ENCODE data around the gene FRMD3. TPM values are rescaled to one million over a fixed set of nuclear protein-coding genes. Genes with fewer than 3 reads are reported as not detected.

The FRMD3 gene
- total RNA-seq, 1 experiment from 2014 or later, result 0.55 TPM

- WGBS (ENCODE audit: extremely low coverage, insufficient read length, low lambda C conversion rate), result no CpG with 5 or more reads among the region's 4 CpGs
- H2BK15ac ChIP-seq (ENCODE audit: low read depth, low read length), result no peak overlapping the region
- no peaks in the 10 kb centered on the region; a peak in 1 of 5 replicates for H3K9me3 Mint-ChIP-seq
- H3K27me3 Mint-ChIP-seq (ENCODE audit: low read depth), result peaks cover 2% of the 10 kb centered on the region; the same call in 1 of the 2 replicates
- no peak overlapping the region for H3K4me3 Mint-ChIP-seq
- H2BK12ac ChIP-seq (ENCODE audit: insufficient read length, low read depth, low read length), result no peak overlapping the region
- no peaks in the 10 kb centered on the region for H3K79me1 ChIP-seq (ENCODE audit: insufficient read depth, low read depth, low read length, poor library complexity, severe bottlenecking)
- no peaks in the 10 kb centered on the region for H3K23me2 ChIP-seq (ENCODE audit: insufficient read length, low read depth, low read length, poor library complexity, severe bottlenecking)
- H2BK5ac ChIP-seq (ENCODE audit: insufficient read length, low read length), result no peak overlapping the region
- no peak for TF ChIP-seq CTCF (conservative IDR thresholded peaks at IDR 0.05)
- H3K79me2 ChIP-seq (ENCODE audit: insufficient read depth, low read length), result no peaks in the 10 kb centered on the region
- no peak overlapping the region for H4K8ac ChIP-seq (replicated peaks; ENCODE audit: insufficient read length, low read depth, low read length)
- DNase-seq, result no peak
- H3K56ac ChIP-seq (ENCODE audit: insufficient read length, low read depth, low read length), result no peak overlapping the region
- no peak overlapping the region for H2BK120ac ChIP-seq (ENCODE audit: low read depth, low read length, poor library complexity, severe bottlenecking)
- H3K23ac ChIP-seq (ENCODE audit: insufficient read length, low read depth, low read length), result no peak overlapping the region
- H3K18ac ChIP-seq (ENCODE audit: insufficient read length, low read depth, low read length), result no peak overlapping the region
- no peak overlapping the region for H3K4ac ChIP-seq (ENCODE audit: low read depth, low read length)
- no peak overlapping the region for H3K14ac ChIP-seq (ENCODE audit: insufficient read depth, low read length)
- H3K27ac ChIP-seq (ENCODE audit: insufficient read length, low read depth, low read length), result no peak overlapping the region
- no peak overlapping the region for H3K9ac ChIP-seq (ENCODE audit: extremely low read depth, insufficient read length, low read length)
- H3T11ph ChIP-seq (ENCODE audit: low read length), result no peak overlapping the region
- no peak overlapping the region for H2BK20ac ChIP-seq (ENCODE audit: low read depth, low read length, poor library complexity, severe bottlenecking)
- no peaks in the 10 kb centered on the region for H3K27me3 ChIP-seq (ENCODE audit: insufficient read depth, low read length)
- H3K4me1 ChIP-seq (ENCODE audit: insufficient read depth, low read length), result no peaks in the 10 kb centered on the region
- no peaks in the 10 kb centered on the region for H3K36me3 Mint-ChIP-seq (ENCODE audit: insufficient read depth in 1 of 3, low read depth in 3 of 3)
- H4K5ac ChIP-seq (ENCODE audit: insufficient read length, low read depth, low read length), result no peak overlapping the region
- H3K9me3 ChIP-seq (ENCODE audit: control insufficient read depth, low read depth, low read length), result no peaks in the 10 kb centered on the region
- H3K4me1 Mint-ChIP-seq, result peaks cover 9 to 11% of the 10 kb centered on the region in 2 experiments
- H4K91ac ChIP-seq (ENCODE audit: insufficient read length, low read depth, low read length), result no peak overlapping the region
- H2AK5ac ChIP-seq (ENCODE audit: insufficient read length, low read length), result no peak overlapping the region
- H4K20me1 ChIP-seq (ENCODE audit: control insufficient read depth, insufficient read depth, insufficient read length), result no peaks in the 10 kb centered on the region
- no peak overlapping the region for H2AFZ ChIP-seq (ENCODE audit: low read length)
- no peak overlapping the region for H3K4me2 ChIP-seq (ENCODE audit: insufficient read depth, insufficient read length, low read length)
- no peak overlapping the region for H3K27ac Mint-ChIP-seq
Measured at GRCh38 chr9:83508067-83508466, 30.1 kb downstream of the FRMD3 start.

All from H9 (cell line).